Prostate gland (tissue), 2 donors: ENCODE data around the gene USP15.

Experiments
- POLR2A ChIP-seq: fragments of 450-650 bp; IDR thresholded peaks from one replicate; pipeline ENCODE4 v1.6.1; 2016; ENCODE audit warnings: antibody characterized with exemption, mild to moderate bottlenecking
- POLR2AphosphoS5 ChIP-seq: sonication (generic); formaldehyde crosslinking; IDR thresholded peaks from one replicate; pipeline ENCODE4 v1.6.1; 2017; ENCODE audit warnings: antibody characterized with exemption
- TF ChIP-seq, protein P1 (sequence below), 4 experiments: fragments of 200-600 bp in 2 of 4; fragments of 450-650 bp in 2 of 4; sonication (generic) in 2 of 4; IDR thresholded peaks; 1 replicate in 3 of 4; 2 replicates in 1 of 4; pipeline ENCODE4 v1.5.1; 2016 to 2019; ENCODE audit warnings: antibody characterized with exemption in 4 of 4, mild to moderate bottlenecking in 2 of 4, moderate library complexity in 2 of 4

DNA sequence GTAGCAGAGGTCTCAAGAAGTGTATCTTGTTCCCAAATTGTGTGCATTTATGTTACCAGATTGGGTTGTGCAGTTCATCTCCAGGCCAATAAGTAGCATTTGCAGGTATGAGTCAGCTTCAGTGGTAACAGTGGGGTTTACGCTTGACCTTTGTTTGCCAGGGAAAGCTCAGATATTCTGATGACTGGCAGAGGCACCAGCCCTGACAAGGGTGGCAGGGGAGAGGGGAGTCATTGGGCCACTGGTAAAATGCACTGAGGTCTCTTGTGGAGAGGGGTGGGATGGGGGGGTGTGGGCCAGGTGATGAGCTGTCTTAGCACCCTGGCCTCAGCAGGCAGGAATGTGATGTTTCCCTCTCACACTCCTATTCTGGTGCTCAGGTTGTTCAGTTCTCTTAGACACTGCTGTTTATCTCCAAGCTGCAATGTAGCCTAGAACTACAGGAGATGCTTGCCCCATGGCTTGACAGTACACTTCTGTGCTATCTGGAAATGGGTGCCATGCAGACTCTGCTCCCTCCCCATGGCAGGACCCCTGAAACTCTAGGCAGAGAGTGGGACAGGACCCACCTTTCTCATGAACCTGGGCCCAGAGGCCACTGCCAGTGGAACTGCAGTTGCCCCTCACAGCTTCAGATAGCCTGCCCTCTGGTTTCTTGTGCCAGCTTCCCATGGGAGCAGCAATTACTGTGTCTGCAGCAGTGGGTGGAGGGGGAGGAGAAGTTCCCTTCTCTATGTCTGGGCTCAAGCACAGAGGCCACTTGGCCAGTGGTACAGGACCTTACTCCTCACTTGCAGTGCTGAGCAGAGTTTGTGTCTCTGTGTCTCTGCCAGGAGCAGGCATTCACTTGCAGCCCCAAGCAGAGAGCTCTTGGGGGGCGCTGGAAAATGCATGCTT lies 31.9 kb downstream of the USP15 start:
- TF ChIP-seq, protein P1, sequence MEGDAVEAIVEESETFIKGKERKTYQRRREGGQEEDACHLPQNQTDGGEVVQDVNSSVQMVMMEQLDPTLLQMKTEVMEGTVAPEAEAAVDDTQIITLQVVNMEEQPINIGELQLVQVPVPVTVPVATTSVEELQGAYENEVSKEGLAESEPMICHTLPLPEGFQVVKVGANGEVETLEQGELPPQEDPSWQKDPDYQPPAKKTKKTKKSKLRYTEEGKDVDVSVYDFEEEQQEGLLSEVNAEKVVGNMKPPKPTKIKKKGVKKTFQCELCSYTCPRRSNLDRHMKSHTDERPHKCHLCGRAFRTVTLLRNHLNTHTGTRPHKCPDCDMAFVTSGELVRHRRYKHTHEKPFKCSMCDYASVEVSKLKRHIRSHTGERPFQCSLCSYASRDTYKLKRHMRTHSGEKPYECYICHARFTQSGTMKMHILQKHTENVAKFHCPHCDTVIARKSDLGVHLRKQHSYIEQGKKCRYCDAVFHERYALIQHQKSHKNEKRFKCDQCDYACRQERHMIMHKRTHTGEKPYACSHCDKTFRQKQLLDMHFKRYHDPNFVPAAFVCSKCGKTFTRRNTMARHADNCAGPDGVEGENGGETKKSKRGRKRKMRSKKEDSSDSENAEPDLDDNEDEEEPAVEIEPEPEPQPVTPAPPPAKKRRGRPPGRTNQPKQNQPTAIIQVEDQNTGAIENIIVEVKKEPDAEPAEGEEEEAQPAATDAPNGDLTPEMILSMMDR (IDR thresholded peaks at IDR 0.05): no peak
- no peak for TF ChIP-seq POLR2A
- TF ChIP-seq POLR2AphosphoS5: no peak
